HUDEP-2 (cell line): ENCODE data around the gene CTNNBIP1.

Experiments
- DNase-seq, 76 experiments: peaks; one replicate each; lab custom pipeline; 2025; ENCODE audit not compliant: unreplicated experiment in 76 of 76; lab: John Stamatoyannopoulos, UW

CTNNBIP1 gene

DNA sequence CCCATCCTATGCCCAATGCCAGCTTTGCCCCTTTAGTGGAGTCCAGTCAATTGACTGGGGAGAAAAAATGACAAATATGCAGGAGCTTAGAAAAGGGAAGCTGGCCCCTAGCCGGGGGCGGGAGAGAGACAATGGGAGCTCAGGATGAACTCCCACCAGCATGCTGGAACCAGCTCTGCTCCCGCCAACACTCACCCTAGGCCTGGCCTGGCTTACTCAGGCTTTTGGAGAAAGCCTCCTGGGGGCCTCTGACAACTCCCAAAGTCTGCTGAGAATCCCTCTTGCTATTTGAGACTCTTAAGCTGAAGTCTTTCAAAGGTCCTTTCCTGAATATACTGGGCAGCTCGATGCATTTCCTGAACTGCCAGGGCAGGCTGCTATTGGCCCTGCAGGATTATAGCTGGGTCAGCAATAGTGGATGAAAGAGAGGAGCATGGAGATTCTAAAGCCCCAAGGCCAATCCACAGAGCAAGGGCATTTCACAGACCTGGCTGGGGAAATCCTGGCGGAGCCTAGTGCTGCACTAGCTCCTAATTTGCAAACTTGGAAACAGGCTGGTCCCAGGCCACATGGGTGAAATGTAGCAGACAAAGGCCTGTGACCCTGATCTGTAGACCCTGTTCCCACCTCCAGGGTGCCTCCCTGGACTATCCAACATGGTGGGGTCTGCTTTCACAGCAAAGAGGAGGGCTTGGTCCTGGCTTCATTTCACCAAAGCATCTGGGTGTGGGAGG lies 50.6 kb downstream of the CTNNBIP1 start:
- no peak for DNase-seq

GRCh38 chr1:9858293-9859035 lies 51.6 kb downstream of the CTNNBIP1 start:
- no peak for DNase-seq

DNA sequence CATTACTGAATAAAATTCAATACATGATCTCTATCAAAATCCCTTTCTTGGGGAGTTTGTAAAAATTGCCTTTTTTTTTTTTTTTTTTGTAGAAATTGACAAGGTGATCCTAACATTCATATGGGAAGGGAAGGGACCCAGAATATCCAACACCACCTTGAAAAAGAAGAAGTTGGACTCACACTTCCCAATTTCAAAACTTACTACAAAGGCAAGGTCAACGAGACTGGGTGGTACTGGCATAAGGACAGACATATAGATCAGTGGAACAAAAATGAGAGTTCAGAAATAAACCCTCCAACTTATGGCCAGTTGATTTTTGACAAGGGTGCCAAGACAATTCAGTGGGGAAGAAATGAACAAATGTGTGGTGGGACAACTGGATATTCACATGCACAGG lies 54.9 kb downstream of the CTNNBIP1 start:
- DNase-seq, result no peak

GRCh38 chr1:9853249-9853595 lies 56.8 kb downstream of the CTNNBIP1 start:
- DNase-seq, result no peak

GRCh38 chr1:9852410-9853248 lies 57.4 kb downstream of the CTNNBIP1 start:
- no peak for DNase-seq

- DNase-seq, result no peak
These were observed 58.1 kb downstream of the CTNNBIP1 start for GRCh38 chr1:9852004-9852403.

DNA sequence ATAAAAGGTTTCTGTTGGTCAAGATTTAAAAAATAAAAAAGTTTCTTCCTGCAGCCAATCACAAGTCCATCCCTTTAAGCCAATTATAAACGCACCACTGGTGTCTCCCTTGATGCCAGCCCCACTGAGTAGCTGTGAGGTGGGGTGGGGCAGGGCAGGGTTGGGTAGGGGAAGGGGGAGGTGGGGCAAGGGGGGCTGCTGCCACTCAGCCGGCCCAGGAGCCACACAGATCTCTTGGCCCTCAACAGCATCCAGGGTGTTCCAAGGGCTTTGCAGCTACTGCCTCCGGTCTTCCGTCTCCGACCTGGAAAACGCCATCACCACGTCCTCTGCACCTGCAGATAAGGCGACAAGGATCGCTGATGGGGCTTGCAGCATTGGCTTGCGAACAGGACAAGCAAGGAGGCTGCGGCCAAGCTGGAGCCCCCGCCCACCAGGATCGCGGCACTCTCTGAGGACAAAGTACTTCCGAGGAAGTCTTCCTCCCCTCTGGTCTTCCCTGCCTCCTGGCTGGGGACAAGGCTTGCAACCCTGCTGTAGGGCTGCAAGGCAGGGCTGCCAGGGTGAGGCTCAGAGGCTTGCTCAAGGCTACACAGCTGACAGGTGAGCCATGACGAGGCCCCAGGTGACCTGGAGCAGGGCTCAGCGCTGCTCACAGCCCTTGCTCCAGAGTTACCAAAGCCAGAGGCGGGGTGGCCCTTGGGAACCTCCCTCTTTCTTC lies 59.5 kb downstream of the CTNNBIP1 start:
- no peak for DNase-seq

- peak in 3 of 76 experiments; percentile 9 to 12 (median 12) for DNase-seq
These were observed 60.2 kb downstream of the CTNNBIP1 start for GRCh38 chr1:9849691-9850441.

DNA sequence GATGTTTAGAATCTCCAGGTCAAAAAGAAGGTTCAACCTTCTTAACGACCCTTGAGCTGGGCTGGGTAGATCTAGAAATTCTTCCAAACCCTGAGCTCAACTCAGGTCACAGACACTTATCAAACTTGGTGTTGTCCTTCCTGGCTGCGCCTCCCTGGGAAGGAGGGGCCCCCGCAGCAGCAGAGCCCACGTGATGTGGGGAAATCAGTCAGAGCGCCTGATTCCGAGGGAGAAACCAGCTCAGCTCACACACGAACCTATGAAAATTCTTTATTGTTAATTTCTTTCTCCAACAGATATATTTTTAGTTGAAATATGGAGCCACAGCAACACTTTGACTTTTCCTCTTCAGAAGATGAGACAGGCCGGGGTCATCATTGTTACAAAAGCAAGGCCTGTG lies 62.0 kb downstream of the CTNNBIP1 start:
- no peak for DNase-seq

GRCh38 chr1:9847269-9847668 lies 62.8 kb downstream of the CTNNBIP1 start:
- DNase-seq, result no peak

DNA sequence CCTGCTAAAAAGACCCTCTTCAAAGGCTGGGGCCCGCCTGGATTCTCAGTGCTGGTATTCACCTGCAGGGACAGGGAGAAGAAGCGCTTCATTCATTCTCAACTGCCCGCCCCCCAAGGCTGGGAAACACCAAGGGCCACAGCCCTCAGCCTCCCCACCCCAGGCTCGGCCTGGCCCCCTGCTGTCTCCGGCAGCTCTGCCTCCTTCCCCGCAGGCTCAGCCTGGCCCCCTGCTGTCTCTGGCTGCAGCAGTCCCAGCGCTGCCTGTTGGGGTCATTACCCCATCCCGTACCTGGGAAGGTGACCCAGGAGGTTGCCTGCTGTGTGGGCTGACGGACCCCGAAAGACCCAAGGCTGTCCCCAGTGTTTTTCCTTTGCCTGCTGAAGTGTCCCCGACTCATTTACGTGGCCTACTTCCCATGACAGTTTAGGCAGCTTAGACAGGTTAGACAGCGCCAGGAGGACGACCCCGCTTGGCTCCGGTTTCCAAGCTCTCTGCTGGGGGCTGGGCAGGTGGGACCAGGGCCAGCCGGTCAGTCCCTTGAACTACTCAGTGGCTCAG lies 63.4 kb downstream of the CTNNBIP1 start:
- DNase-seq, result no peak

DNA sequence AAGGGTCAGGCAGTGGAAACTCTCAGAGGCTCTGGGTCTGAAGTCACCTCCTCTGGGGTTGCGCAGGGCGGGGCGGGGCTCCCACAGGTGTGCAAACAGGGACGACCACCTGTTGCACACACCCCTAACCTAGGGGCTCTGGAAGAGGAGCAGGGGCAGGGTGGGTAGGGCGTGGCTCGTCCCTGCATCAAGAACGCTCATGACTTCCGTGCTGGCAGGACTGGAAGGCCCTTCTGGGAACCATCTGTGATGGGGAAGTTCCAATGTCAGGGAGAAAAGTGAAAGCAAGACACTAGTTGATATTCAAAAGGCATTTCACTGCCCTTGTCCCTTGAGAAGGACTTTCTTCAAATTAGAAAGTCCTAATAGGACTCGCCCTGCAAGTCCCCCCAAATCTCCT lies 64.2 kb downstream of the CTNNBIP1 start:
- no peak for DNase-seq

DNA sequence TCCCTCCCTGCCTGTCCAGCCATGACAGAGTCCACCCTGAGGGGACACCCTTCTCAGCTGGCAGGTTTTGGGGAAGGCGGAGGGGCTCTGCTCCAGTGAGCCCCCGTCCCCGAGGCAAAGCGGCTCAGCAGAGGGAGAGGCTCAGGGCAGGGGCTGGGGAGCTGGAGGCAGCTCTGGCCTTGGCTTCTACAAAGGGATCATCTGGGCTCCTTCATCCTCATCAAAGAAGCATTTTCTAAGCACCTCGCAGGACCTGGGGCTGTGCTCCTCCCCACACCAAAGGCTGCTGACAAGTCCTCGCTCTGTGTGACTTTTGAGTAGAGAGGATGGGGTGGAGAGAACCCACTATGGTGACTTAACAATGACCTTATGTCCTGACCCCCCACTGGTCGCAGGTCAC lies 65.3 kb downstream of the CTNNBIP1 start:
- no peak for DNase-seq

DNA sequence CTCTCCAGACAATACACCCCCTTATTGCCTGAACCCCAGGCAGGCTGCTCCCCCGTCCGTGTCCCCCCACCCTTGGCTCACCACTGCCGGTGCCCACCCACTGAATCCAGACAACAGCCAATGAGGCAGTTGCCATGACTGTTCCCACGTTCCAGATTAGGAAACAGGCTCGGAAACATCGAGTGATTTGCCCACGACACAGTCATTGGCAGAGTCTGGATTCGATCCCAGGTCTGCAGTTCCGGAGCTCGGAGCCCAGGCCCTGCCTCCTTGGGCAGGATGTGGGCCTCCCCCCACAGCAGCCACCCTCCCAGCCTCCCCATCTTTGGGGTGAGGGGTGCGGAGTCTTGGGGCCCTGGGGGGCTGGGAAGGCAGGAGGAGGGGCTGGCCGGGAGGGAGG lies 66.0 kb downstream of the CTNNBIP1 start:
- DNase-seq, result no peak

GRCh38 chr1:9843576-9843945 lies 66.5 kb downstream of the CTNNBIP1 start:
- no peak for DNase-seq

- DNase-seq, result no peak
These were observed 67.1 kb downstream of the CTNNBIP1 start for GRCh38 chr1:9842781-9843575.

DNA sequence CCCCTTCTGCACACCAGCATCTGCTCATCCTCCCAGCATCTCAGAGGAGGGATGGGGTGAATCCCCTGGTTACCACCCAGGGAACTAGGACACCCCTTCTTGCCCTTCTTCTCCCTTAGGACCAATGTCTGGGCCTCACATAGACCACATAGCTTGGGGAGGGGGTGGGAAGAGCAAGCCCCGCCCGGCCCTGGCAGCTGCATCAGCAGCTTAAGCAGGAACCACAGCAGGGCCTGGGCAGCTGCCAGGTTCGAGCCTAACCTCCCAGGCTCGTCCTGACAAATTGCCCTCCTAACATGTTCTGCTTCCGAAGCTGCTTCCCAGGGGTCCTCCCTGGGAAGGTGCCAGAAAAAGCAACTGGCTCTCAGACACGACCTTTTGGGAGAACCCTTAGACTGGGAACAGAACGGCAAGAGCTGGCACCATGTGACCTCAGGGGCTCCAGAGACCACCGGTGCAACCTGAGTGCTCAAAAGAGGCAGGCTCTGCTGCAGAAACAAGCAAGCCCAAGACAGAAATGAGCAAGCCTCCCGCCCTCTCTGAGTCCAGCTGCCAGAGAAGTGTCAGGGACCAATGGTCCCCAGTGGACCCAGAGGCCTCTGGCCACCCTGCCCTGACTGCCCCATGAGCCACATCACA lies 67.9 kb downstream of the CTNNBIP1 start:
- DNase-seq, result no peak

- DNase-seq, result no peak
These were observed 68.6 kb downstream of the CTNNBIP1 start for GRCh38 chr1:9841460-9841859.

DNA sequence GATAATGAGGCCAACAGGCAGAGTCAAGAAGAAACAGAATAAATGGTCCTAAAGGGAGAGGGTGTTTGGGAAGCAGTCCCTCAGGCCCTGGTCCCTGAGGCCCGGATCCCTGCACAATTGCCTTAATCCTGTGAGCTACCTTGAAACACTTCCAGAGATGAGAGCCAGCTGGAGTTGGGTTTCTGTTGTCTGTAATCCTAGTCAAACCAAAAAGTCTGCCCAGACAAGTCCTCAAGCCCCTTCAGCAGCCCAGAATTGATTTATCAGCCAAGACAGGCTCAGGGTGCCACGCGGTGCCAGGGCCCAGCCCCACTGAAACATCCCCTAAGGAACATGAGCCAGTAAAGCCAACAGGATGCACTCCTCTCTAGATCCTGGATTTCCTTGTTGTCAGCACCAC lies 69.9 kb downstream of the CTNNBIP1 start:
- no peak for DNase-seq
